HepG2 (cell line): ENCODE data around the gene AADAT. TPM values are rescaled to one million over a fixed set of nuclear protein-coding genes. Genes with fewer than 3 reads are reported as not detected.
A peak's percentile ranks its signal among the peaks of the same experiment; 100 is the strongest.

Source experiments
- ADNP ChIP-seq: sonication (generic); formaldehyde crosslinking; IDR thresholded peaks from 2 replicates; pipeline ENCODE4 v1.4.0; 2020; ENCODE audit warnings: missing genetic modification reagents
- ATM ChIP-seq: fragments of 450-650 bp; IDR thresholded peaks from 2 replicates; pipeline ENCODE4 v1.7.1; 2017; ENCODE audit warnings: mild to moderate bottlenecking, borderline replicate concordance
- CBFB ChIP-seq: sonication (generic); formaldehyde crosslinking; IDR thresholded peaks from 2 replicates; pipeline ENCODE4 v1.4.0; 2020; ENCODE audit warnings: missing genetic modification reagents
- ISX ChIP-seq: sonication (generic); formaldehyde crosslinking; conservative IDR thresholded peaks from 2 replicates; pipeline ENCODE4 v1.5.0; 2020; ENCODE audit warnings: missing genetic modification reagents
- KDM5A ChIP-seq: fragments of 200-600 bp; sonication (generic); IDR thresholded peaks from 2 replicates; pipeline ENCODE4 v1.7.0; 2018; ENCODE audit warnings: antibody characterized with exemption, mild to moderate bottlenecking, low read length, borderline replicate concordance
- KLF15 ChIP-seq: sonication (generic); formaldehyde crosslinking; IDR thresholded peaks from 2 replicates; pipeline ENCODE4 v1.8.1; 2023; ENCODE audit warnings: borderline replicate concordance, mild to moderate bottlenecking, inconsistent platforms, missing genetic modification reagents, mixed read lengths
- KMT2B ChIP-seq: IDR thresholded peaks from 2 replicates; pipeline ENCODE4 v1.6.1; 2016; ENCODE audit warnings: missing genetic modification reagents, missing compliant biosample characterization
- MEIS1 ChIP-seq: sonication (generic); formaldehyde crosslinking; IDR thresholded peaks from 2 replicates; pipeline ENCODE4 v1.9.0; 2021; ENCODE audit warnings: mild to moderate bottlenecking, missing genetic modification reagents, moderate library complexity, borderline replicate concordance
- NAIF1 ChIP-seq: sonication (generic); formaldehyde crosslinking; IDR thresholded peaks from 2 replicates; pipeline ENCODE4 v1.5.0; 2020; ENCODE audit warnings: mild to moderate bottlenecking, missing genetic modification reagents, borderline replicate concordance
- SKI ChIP-seq: fragments of 450-650 bp; IDR thresholded peaks from one replicate; pipeline ENCODE4 v1.6.1; 2018; ENCODE audit warnings: mild to moderate bottlenecking; ENCODE audit not compliant: partially characterized antibody
- SMYD3 ChIP-seq: sonication (generic); formaldehyde crosslinking; IDR thresholded peaks from 2 replicates; pipeline ENCODE4 v1.8.1; 2023; ENCODE audit warnings: mild to moderate bottlenecking, missing genetic modification reagents
- SRF ChIP-seq: IDR thresholded peaks from 2 replicates; pipeline ENCODE4 v1.6.1; 2011; ENCODE audit warnings: mild to moderate bottlenecking, low read depth, low read length, moderate library complexity
- TEAD3 ChIP-seq: optimal IDR thresholded peaks from 2 replicates; pipeline ENCODE3; 2016; ENCODE audit warnings: borderline replicate concordance
- ZFP90 ChIP-seq: sonication (generic); formaldehyde crosslinking; IDR thresholded peaks from 2 replicates; pipeline ENCODE4 v1.8.0; 2022; ENCODE audit warnings: missing genetic modification reagents, mild to moderate bottlenecking, inconsistent platforms, borderline replicate concordance
- ZNF205 ChIP-seq: IDR thresholded peaks from 2 replicates; pipeline ENCODE4 v1.6.1; 2018; ENCODE audit warnings: missing biosample characterization, missing genetic modification reagents
- ZNF557 ChIP-seq: sonication (generic); formaldehyde crosslinking; IDR thresholded peaks from 2 replicates; pipeline ENCODE4 v1.4.0; 2020; ENCODE audit warnings: missing genetic modification reagents
- ZNF563 ChIP-seq: sonication (generic); formaldehyde crosslinking; IDR thresholded peaks from 2 replicates; pipeline ENCODE4 v1.8.0; 2022; ENCODE audit warnings: mild to moderate bottlenecking, moderate library complexity, missing genetic modification reagents
- ZNF678 ChIP-seq: sonication (generic); formaldehyde crosslinking; IDR thresholded peaks from 2 replicates; pipeline ENCODE4 v1.4.0; 2020; ENCODE audit warnings: mild to moderate bottlenecking, missing genetic modification reagents
- ZNF703 ChIP-seq: sonication (generic); formaldehyde crosslinking; IDR thresholded peaks from 2 replicates; pipeline ENCODE4 v1.5.1; 2020; ENCODE audit warnings: missing genetic modification reagents, mild to moderate bottlenecking, moderate library complexity, borderline replicate concordance
- ZNF780A ChIP-seq: sonication (generic); formaldehyde crosslinking; IDR thresholded peaks from 2 replicates; pipeline ENCODE4 v1.8.0; 2022; ENCODE audit warnings: mild to moderate bottlenecking, missing genetic modification reagents, moderate library complexity
- polyA plus RNA-seq, 8 experiments: library from polyadenylated mRNA; depleted of rRNA in 3 of 8; stranded (reverse) in 7 of 8; unstranded in 1 of 8; fragments of >200 nt; fragmentation: Illumina TruSeq in 4 of 8; extraction: Trizol in 4 of 8; gene quantifications; 2 replicates each; pipeline versions ENCODE4 v1.2.1 to v1.2.3, GENCODE V29; 2011 to 2016; ENCODE audit warnings: low read depth in 4 of 8, missing spikeins in 1 of 8, mixed read lengths in 1 of 8; ENCODE audit not compliant: insufficient read depth in 1 of 8
- total RNA-seq, 5 experiments: library from RNA; depleted of rRNA; stranded (reverse); fragments of >200 nt; fragmentation: Illumina TruSeq; extraction: Trizol; gene quantifications; 2 replicates each; pipeline ENCODE4 v1.2.3, GENCODE V29; 2016; ENCODE audit warnings: low read depth in 1 of 5
- TF ChIP-seq, protein P1 (sequence below): sonication (generic); formaldehyde crosslinking; IDR thresholded peaks from 2 replicates; pipeline ENCODE4 v1.4.0; 2020; ENCODE audit warnings: missing genetic modification reagents
- TF ChIP-seq, protein P2 (sequence below): sonication (generic); formaldehyde crosslinking; IDR thresholded peaks from 2 replicates; pipeline ENCODE4 v1.8.0; 2022; ENCODE audit warnings: mild to moderate bottlenecking, missing genetic modification reagents, moderate library complexity
- TF ChIP-seq, protein P3 (sequence below): sonication (generic); formaldehyde crosslinking; IDR thresholded peaks from 2 replicates; pipeline ENCODE4 v1.5.0; 2020; ENCODE audit warnings: missing genetic modification reagents

AADAT gene
- total and polyA plus RNA-seq, 2 of the 13 experiments (the other 11 are each of a cell fraction or from before 2014, with no cell fraction given) = 6.1 to 9.1 TPM

DNA sequence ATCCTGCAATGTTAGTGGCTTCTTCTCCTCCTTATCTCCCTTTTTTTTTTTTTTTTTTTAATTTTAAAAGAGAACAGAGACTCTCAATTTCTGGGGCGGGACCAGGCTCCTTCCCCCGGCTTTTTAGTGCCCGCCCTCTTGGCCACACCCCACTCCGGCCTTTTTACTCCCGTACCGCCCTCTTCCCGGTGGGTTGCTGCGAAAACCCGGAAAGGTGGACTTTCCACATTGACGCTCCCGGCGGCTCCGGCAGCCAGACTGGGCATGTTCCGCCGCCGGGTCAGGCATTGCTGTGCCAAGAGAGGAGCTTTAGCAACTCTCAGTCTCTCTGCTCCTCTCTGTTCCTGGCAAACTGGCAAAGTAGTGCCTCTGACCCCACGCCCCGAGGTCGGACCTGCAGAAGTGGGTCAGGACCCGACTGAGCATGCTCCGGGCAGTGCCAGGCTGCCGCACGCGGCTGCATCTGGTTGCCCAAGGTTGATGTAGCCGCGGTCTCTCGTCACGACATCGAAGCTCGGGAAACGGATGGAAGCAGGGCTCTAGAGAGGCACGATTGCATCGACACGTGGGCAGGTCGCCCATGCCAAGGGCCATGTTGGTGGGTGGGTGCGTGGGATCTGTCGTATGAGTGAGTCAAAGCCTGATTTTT is 62.5 kb downstream of the AADAT start (continued):
- TF ChIP-seq, protein P1, sequence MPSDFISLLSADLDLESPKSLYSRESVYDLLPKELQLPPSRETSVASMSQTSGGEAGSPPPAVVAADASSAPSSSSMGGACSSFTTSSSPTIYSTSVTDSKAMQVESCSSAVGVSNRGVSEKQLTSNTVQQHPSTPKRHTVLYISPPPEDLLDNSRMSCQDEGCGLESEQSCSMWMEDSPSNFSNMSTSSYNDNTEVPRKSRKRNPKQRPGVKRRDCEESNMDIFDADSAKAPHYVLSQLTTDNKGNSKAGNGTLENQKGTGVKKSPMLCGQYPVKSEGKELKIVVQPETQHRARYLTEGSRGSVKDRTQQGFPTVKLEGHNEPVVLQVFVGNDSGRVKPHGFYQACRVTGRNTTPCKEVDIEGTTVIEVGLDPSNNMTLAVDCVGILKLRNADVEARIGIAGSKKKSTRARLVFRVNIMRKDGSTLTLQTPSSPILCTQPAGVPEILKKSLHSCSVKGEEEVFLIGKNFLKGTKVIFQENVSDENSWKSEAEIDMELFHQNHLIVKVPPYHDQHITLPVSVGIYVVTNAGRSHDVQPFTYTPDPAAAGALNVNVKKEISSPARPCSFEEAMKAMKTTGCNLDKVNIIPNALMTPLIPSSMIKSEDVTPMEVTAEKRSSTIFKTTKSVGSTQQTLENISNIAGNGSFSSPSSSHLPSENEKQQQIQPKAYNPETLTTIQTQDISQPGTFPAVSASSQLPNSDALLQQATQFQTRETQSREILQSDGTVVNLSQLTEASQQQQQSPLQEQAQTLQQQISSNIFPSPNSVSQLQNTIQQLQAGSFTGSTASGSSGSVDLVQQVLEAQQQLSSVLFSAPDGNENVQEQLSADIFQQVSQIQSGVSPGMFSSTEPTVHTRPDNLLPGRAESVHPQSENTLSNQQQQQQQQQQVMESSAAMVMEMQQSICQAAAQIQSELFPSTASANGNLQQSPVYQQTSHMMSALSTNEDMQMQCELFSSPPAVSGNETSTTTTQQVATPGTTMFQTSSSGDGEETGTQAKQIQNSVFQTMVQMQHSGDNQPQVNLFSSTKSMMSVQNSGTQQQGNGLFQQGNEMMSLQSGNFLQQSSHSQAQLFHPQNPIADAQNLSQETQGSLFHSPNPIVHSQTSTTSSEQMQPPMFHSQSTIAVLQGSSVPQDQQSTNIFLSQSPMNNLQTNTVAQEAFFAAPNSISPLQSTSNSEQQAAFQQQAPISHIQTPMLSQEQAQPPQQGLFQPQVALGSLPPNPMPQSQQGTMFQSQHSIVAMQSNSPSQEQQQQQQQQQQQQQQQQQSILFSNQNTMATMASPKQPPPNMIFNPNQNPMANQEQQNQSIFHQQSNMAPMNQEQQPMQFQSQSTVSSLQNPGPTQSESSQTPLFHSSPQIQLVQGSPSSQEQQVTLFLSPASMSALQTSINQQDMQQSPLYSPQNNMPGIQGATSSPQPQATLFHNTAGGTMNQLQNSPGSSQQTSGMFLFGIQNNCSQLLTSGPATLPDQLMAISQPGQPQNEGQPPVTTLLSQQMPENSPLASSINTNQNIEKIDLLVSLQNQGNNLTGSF (CRISPR knock-in tag) = peak; percentile 95
- TF ChIP-seq NAIF1 (CRISPR knock-in tag) = peak; percentile 55; the same call in 1 of the 2 replicates
- TF ChIP-seq, protein P2, sequence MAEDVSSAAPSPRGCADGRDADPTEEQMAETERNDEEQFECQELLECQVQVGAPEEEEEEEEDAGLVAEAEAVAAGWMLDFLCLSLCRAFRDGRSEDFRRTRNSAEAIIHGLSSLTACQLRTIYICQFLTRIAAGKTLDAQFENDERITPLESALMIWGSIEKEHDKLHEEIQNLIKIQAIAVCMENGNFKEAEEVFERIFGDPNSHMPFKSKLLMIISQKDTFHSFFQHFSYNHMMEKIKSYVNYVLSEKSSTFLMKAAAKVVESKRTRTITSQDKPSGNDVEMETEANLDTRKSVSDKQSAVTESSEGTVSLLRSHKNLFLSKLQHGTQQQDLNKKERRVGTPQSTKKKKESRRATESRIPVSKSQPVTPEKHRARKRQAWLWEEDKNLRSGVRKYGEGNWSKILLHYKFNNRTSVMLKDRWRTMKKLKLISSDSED = peak; percentile 32; the same call in 1 of the 2 replicates
- TF ChIP-seq ZNF678 (CRISPR knock-in tag) = 0 out of 2 replicates have a peak, but pooled peaks have one; percentile 45
- no peak for TF ChIP-seq SRF
- TF ChIP-seq CBFB = no peak
- peak; percentile 14 for TF ChIP-seq TEAD3
- peak; percentile 34; the same call in 1 of the 2 replicates for TF ChIP-seq ZFP90
- 0 out of 2 replicates have a peak, but pooled peaks have one; percentile 59 for TF ChIP-seq ISX (CRISPR knock-in tag)
- peak; percentile 84 for TF ChIP-seq SKI
- TF ChIP-seq ZNF563 (CRISPR knock-in tag) = peak; percentile 90; the same call in 1 of the 2 replicates
- peak; percentile 46; the same call in 1 of the 2 replicates for TF ChIP-seq ZNF780A
- TF ChIP-seq ZNF703 (CRISPR knock-in tag) = 0 out of 2 replicates have a peak, but pooled peaks have one; percentile 60
- TF ChIP-seq ZNF205 (CRISPR knock-in tag) = peak; percentile 71
- TF ChIP-seq KMT2B = peak; percentile 35; the same call in 1 of the 2 replicates
- TF ChIP-seq MEIS1 = 0 out of 2 replicates have a peak, but pooled peaks have one; percentile 38
- TF ChIP-seq ZNF557 (CRISPR knock-in tag) = no peak; the same call in 1 of the 2 replicates
- TF ChIP-seq ADNP (CRISPR knock-in tag) = no peak
- peak; percentile 86; the same call in 1 of the 2 replicates for TF ChIP-seq KLF15 (CRISPR knock-in tag)
- TF ChIP-seq, protein P3, sequence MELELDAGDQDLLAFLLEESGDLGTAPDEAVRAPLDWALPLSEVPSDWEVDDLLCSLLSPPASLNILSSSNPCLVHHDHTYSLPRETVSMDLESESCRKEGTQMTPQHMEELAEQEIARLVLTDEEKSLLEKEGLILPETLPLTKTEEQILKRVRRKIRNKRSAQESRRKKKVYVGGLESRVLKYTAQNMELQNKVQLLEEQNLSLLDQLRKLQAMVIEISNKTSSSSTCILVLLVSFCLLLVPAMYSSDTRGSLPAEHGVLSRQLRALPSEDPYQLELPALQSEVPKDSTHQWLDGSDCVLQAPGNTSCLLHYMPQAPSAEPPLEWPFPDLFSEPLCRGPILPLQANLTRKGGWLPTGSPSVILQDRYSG (CRISPR knock-in tag) = 0 out of 2 replicates have a peak, but pooled peaks have one; percentile 22
- TF ChIP-seq KDM5A = no peak
- peak; percentile 29; the same call in 1 of the 2 replicates for TF ChIP-seq SMYD3
- TF ChIP-seq ATM = no peak
